Transverse colon (tissue), 3 donors: ENCODE results near the gene CFAP90.

ENCODE experiments used
- CTCF ChIP-seq, 5 experiments: fragments of 200-600 bp in 3 of 5; fragments of 450-650 bp in 2 of 5; sonication (generic) in 3 of 5; IDR thresholded peaks; 1 replicate in 2 of 5; 2 replicates in 3 of 5; pipeline ENCODE4 v1.5.1; 2016 to 2017; ENCODE audit warnings: antibody characterized with exemption in 5 of 5, inconsistent platforms in 3 of 5, mild to moderate bottlenecking in 2 of 5, moderate library complexity in 1 of 5
- EP300 ChIP-seq: sonication (generic); formaldehyde crosslinking; IDR thresholded peaks from one replicate; pipeline ENCODE4 v1.6.1; 2017; ENCODE audit warnings: antibody characterized with exemption, low read depth
- POLR2A ChIP-seq: fragments of 450-650 bp; IDR thresholded peaks from one replicate; pipeline ENCODE4 v1.6.1; 2016; ENCODE audit warnings: antibody characterized with exemption, mild to moderate bottlenecking, moderate library complexity

GRCh38 chr5:7868427-7868772 lies 17.5 kb upstream of the CFAP90 start:
- TF ChIP-seq EP300 = no peak
- no peak for TF ChIP-seq CTCF (IDR thresholded peaks at IDR 0.05)
- TF ChIP-seq POLR2A = no peak
